Neuronal stem cell (in vitro differentiated cells): ENCODE measurements around the gene GBP7.

Source experiments
- DNase-seq: peaks from one replicate; pipeline ENCODE4 v3.0.0-alpha.2; 2013; ENCODE audit warnings: low spot score
- H2AFZ ChIP-seq: one replicate; pipeline ENCODE4 v1.6.1; 2013; ENCODE audit warnings: mild to moderate bottlenecking, low read length, inconsistent platforms
- H2AK5ac ChIP-seq: 2 replicates; pipeline ENCODE4 v1.6.1; 2013; ENCODE audit warnings: low read depth, mild to moderate bottlenecking, inconsistent platforms, low read length, moderate library complexity, mixed read lengths
- H2BK120ac ChIP-seq: 2 replicates; pipeline ENCODE4 v1.6.1; 2013; ENCODE audit warnings: low read depth, mild to moderate bottlenecking, inconsistent platforms, low read length, moderate library complexity, mixed read lengths
- H2BK12ac ChIP-seq: one replicate; pipeline ENCODE4 v1.6.1; 2013; ENCODE audit warnings: low read length, inconsistent platforms
- H2BK15ac ChIP-seq: 2 replicates; pipeline ENCODE4 v1.6.1; 2013; ENCODE audit warnings: mild to moderate bottlenecking, low read length, inconsistent platforms, mixed read lengths
- H2BK5ac ChIP-seq: one replicate; pipeline ENCODE4 v1.6.1; 2013; ENCODE audit warnings: inconsistent platforms, mild to moderate bottlenecking, low read length, moderate library complexity
- H3K14ac ChIP-seq: one replicate; pipeline ENCODE4 v1.6.1; 2013; ENCODE audit warnings: low read length, inconsistent platforms
- H3K18ac ChIP-seq: 2 replicates; pipeline ENCODE4 v1.6.1; 2013; ENCODE audit warnings: low read length, inconsistent platforms
- H3K23ac ChIP-seq: 2 replicates; pipeline ENCODE4 v1.6.1; 2013; ENCODE audit warnings: low read depth, mild to moderate bottlenecking, mixed read lengths, low read length, inconsistent platforms; ENCODE audit not compliant: poor library complexity
- H3K27ac ChIP-seq: replicated peaks from 3 replicates; pipeline ENCODE4 v1.5.1; 2013; ENCODE audit warnings: low read length, inconsistent platforms
- H3K27me3 ChIP-seq, 3 experiments: 2 replicates each; pipeline ENCODE4 v1.6.1; 2013; ENCODE audit warnings: low read length in 3 of 3, mild to moderate bottlenecking in 2 of 3, inconsistent platforms in 1 of 3, low read depth in 1 of 3, mixed read lengths in 1 of 3, moderate library complexity in 1 of 3; ENCODE audit not compliant: control insufficient read depth in 3 of 3, insufficient read depth in 3 of 3
- H3K36me3 ChIP-seq, 2 donors: replicated peaks in 1 of 2; 2 replicates each; pipeline ENCODE4 v1.6.1; 2013; ENCODE audit warnings: low read length in 2 of 2; ENCODE audit not compliant: control insufficient read depth in 2 of 2, insufficient read depth in 2 of 2
- H3K4ac ChIP-seq: 2 replicates; pipeline ENCODE4 v1.6.1; 2013; ENCODE audit warnings: inconsistent platforms, mild to moderate bottlenecking, low read length, moderate library complexity
- H3K4me1 ChIP-seq, 2 donors: 1 replicate in 1 of 2; 2 replicates in 1 of 2; pipeline ENCODE4 v1.6.1; 2013; ENCODE audit warnings: low read length in 2 of 2, low read depth in 1 of 2; ENCODE audit not compliant: control insufficient read depth in 2 of 2, insufficient read depth in 1 of 2
- H3K4me2 ChIP-seq: one replicate; pipeline ENCODE4 v1.6.1; 2013; ENCODE audit warnings: mild to moderate bottlenecking, low read length, inconsistent platforms; ENCODE audit not compliant: insufficient read depth, poor library complexity, severe bottlenecking
- H3K4me3 ChIP-seq, 2 donors: 2 replicates each; pipeline ENCODE4 v1.5.1; 2013; ENCODE audit warnings: low read length in 2 of 2, mild to moderate bottlenecking in 2 of 2, inconsistent platforms in 1 of 2, moderate library complexity in 1 of 2
- H3K79me1 ChIP-seq: one replicate; pipeline ENCODE4 v1.6.1; 2013; ENCODE audit warnings: low read depth, mild to moderate bottlenecking, inconsistent platforms, low read length, moderate library complexity
- H3K9ac ChIP-seq: one replicate; pipeline ENCODE4 v1.6.1; 2013; ENCODE audit warnings: mild to moderate bottlenecking, low read depth, low read length, inconsistent platforms; ENCODE audit not compliant: poor library complexity
- H3K9me3 ChIP-seq, 2 donors: replicated peaks in 1 of 2; 2 replicates each; pipeline versions ENCODE3 to v1.6.1; 2013; ENCODE audit warnings: low read length in 2 of 2, mild to moderate bottlenecking in 2 of 2, inconsistent platforms in 1 of 2, low read depth in 1 of 2, mixed read lengths in 1 of 2, moderate library complexity in 1 of 2; ENCODE audit not compliant: control insufficient read depth in 2 of 2, insufficient read depth in 1 of 2
- H4K8ac ChIP-seq: one replicate; pipeline ENCODE4 v1.6.1; 2013; ENCODE audit warnings: low read depth, mild to moderate bottlenecking, inconsistent platforms, low read length, moderate library complexity
- H4K91ac ChIP-seq: one replicate; pipeline ENCODE4 v1.6.1; 2013; ENCODE audit warnings: low read length, low read depth, mild to moderate bottlenecking, inconsistent platforms; ENCODE audit not compliant: poor library complexity
- WGBS, 2 donors: extraction: QIAGEN DNeasy Blood & Tissue Kit; methylation state at CpG; one replicate each; pipeline ENCODE4 v1.1.7; 2013; ENCODE audit warnings: missing lambda C conversion rate in 2 of 2, mixed read lengths in 1 of 2; ENCODE audit not compliant: insufficient read length in 2 of 2, insufficient replicate concordance in 1 of 2; ENCODE audit errors: extremely low coverage in 2 of 2; 5-methylcytosine and 5-hydroxymethylcytosine counted together

GBP7 gene

GRCh38 chr1:89104687-89105086 lies 71.1 kb downstream of the GBP7 start:
- no peak overlapping the region for H3K4me2 ChIP-seq
- peaks cover 0 to 1% of the 10 kb centered on the region in 2 donors for H3K4me1 ChIP-seq
- H2AK5ac ChIP-seq, result no peak overlapping the region
- no peak overlapping the region for H2BK120ac ChIP-seq
- no peaks in the 10 kb centered on the region for H3K36me3 ChIP-seq
- H2BK12ac ChIP-seq, result no peak overlapping the region
- H4K91ac ChIP-seq, result no peak overlapping the region
- no peak overlapping the region for H2BK15ac ChIP-seq
- WGBS, 2 donors, result no CpG with 5 or more reads among the region's 17 CpGs
- DNase-seq, result no peak
- no peak overlapping the region for H3K14ac ChIP-seq
- no peak overlapping the region for H4K8ac ChIP-seq
- no peak overlapping the region for H3K27ac ChIP-seq
- no peak overlapping the region for H2AFZ ChIP-seq
- no peak overlapping the region for H3K18ac ChIP-seq
- no peak overlapping the region for H2BK5ac ChIP-seq
- H3K9me3 ChIP-seq, result no peaks in the 10 kb centered on the region
- H3K79me1 ChIP-seq, result no peaks in the 10 kb centered on the region
- H3K4me3 ChIP-seq, result no peak overlapping the region
- H3K23ac ChIP-seq, result no peak overlapping the region
- H3K27me3 ChIP-seq, result no peaks in the 10 kb centered on the region
- H3K4ac ChIP-seq, result no peak overlapping the region
- no peak overlapping the region for H3K9ac ChIP-seq

- no peak overlapping the region for H4K91ac ChIP-seq
- H2AK5ac ChIP-seq, result no peak overlapping the region
- H3K4me1 ChIP-seq, result peaks cover 0 to 1% of the 10 kb centered on the region in 2 donors
- H3K79me1 ChIP-seq, result no peaks in the 10 kb centered on the region
- H3K4ac ChIP-seq, result no peak overlapping the region
- no peak overlapping the region for H2AFZ ChIP-seq
- H3K36me3 ChIP-seq, result no peaks in the 10 kb centered on the region
- no peak overlapping the region for H3K18ac ChIP-seq
- WGBS, 2 donors, result no CpG with 5 or more reads among the region's 2 CpGs
- H2BK12ac ChIP-seq, result no peak overlapping the region
- H3K4me3 ChIP-seq, result no peak overlapping the region
- no peak overlapping the region for H3K9ac ChIP-seq
- no peak overlapping the region for H3K4me2 ChIP-seq
- no peak overlapping the region for H3K23ac ChIP-seq
- H3K27me3 ChIP-seq, result no peaks in the 10 kb centered on the region
- H2BK15ac ChIP-seq, result no peak overlapping the region
- no peak overlapping the region for H3K14ac ChIP-seq
- no peak overlapping the region for H2BK120ac ChIP-seq
- no peak overlapping the region for H4K8ac ChIP-seq
- no peak overlapping the region for H3K27ac ChIP-seq
- H3K9me3 ChIP-seq, result no peaks in the 10 kb centered on the region
- no peak for DNase-seq
- H2BK5ac ChIP-seq, result no peak overlapping the region
Observed at GRCh38 chr1:89104147-89104546, 71.7 kb downstream of the GBP7 start.

GRCh38 chr1:89102021-89102420 lies 73.8 kb downstream of the GBP7 start:
- Histone ChIP-seq H2BK15ac (no peak overlapping the region), H3K9me3 (no peaks in the 10 kb centered on the region), H3K36me3 (no peaks in the 10 kb centered on the region), H4K91ac (no peak overlapping the region), H3K4me1 (peaks cover 0 to 1% of the 10 kb centered on the region in 2 donors), H2AK5ac (no peak overlapping the region), H3K79me1 (no peaks in the 10 kb centered on the region), H3K18ac (no peak overlapping the region), H3K27me3 (no peaks in the 10 kb centered on the region), H2BK12ac (no peak overlapping the region), H3K4me2 (no peak overlapping the region), H2AFZ (no peak overlapping the region), H3K4ac (no peak overlapping the region), H2BK120ac (no peak overlapping the region), H3K4me3 (no peak overlapping the region), H3K9ac (no peak overlapping the region), H4K8ac (no peak overlapping the region), H3K27ac (no peak overlapping the region), H3K14ac (no peak overlapping the region), H3K23ac (no peak overlapping the region), H2BK5ac (no peak overlapping the region)
- DNase-seq, result no peak

GRCh38 chr1:89100412-89100811 lies 75.4 kb downstream of the GBP7 start:
- Histone ChIP-seq H2AK5ac (no peak overlapping the region), H3K4me1 (peaks cover 0 to 1% of the 10 kb centered on the region in 2 donors), H3K4me2 (no peak overlapping the region), H3K9me3 (peaks cover 2 to 4% of the 10 kb centered on the region in 2 donors), H3K23ac (no peak overlapping the region), H3K4me3 (no peak overlapping the region), H3K9ac (no peak overlapping the region), H3K18ac (peak overlapping the region; percentile 19), H2BK5ac (no peak overlapping the region), H3K27ac (no peak overlapping the region), H3K14ac (no peak overlapping the region), H2AFZ (peak overlapping the region; percentile 61), H3K79me1 (no peaks in the 10 kb centered on the region), H2BK12ac (no peak overlapping the region), H4K91ac (no peak overlapping the region), H4K8ac (no peak overlapping the region), H3K4ac (no peak overlapping the region), H2BK15ac (no peak overlapping the region), H3K27me3 (no peaks in the 10 kb centered on the region), H3K36me3 (no peaks in the 10 kb centered on the region), H2BK120ac (no peak overlapping the region)
- no peak for DNase-seq
- WGBS, 2 donors, result no CpG with 5 or more reads among the region's 3 CpGs
